Hepatocyte (in vitro differentiated cells): Measurements from ENCODE around the gene CASKIN1.

Experiments
- CTCF ChIP-seq: fragments of 200-600 bp; sonication (generic); IDR thresholded peaks from 2 replicates; pipeline ENCODE4 v1.5.1; 2016; ENCODE audit warnings: antibody characterized with exemption, mild to moderate bottlenecking; ENCODE audit not compliant: poor library complexity
- EZH2phosphoT487 ChIP-seq: fragments of 200-600 bp; sonication (generic); IDR thresholded peaks from one replicate; pipeline ENCODE4 v1.6.1; 2018; ENCODE audit warnings: antibody characterized with exemption, mild to moderate bottlenecking, low read depth, moderate library complexity; ENCODE audit not compliant: unreplicated experiment, severe bottlenecking

DNA sequence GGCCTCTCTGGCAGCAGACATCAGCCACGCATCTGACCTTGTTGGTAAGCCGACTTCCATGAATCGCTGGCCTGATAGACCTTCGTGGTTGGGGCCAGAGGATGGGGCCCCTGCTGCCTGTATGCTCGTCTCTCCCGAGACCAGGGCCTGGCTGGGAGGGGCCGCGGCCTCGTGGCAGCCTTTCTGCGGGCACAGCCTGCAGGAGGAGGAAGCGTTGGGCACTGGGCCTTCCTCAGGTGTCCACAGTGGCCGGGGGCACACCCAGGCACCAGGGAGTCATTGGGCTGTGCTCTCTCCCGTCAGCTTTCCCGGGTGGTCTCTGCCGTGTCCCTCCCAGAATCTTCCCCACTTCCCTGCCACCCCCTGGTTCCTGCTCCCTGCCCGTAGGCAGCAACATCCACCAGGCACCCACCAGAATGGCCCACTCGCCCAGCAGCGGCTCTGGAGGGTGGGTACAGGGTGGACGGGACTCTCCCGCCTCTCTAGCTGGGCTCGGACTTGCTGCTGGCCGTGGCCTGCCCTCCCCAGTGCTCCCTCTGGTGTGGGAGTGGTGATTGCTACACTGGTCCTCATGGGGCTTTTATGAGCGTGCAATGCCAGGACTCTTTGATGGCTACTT, 33.3 kb upstream of the CASKIN1 start:
- TF ChIP-seq CTCF, result no peak
- no peak for TF ChIP-seq EZH2phosphoT487
